Measurements from ENCODE around the gene OR2C1. TPM values are rescaled to one million over a fixed set of nuclear protein-coding genes. Genes with fewer than 3 reads are reported as not detected.

Gene OR2C1
- total RNA-seq, 1 donor from 2014 or later, result not detected

- peaks cover 19% of the 10 kb centered on the region for H3K27me3 Mint-ChIP-seq (ENCODE audit: low read depth)
- H3K36me3 Mint-ChIP-seq (ENCODE audit: low read depth), result no peaks in the 10 kb centered on the region
- no peak overlapping the region for H3K27ac Mint-ChIP-seq (ENCODE audit: unreplicated experiment)
- TF ChIP-seq, protein P1, sequence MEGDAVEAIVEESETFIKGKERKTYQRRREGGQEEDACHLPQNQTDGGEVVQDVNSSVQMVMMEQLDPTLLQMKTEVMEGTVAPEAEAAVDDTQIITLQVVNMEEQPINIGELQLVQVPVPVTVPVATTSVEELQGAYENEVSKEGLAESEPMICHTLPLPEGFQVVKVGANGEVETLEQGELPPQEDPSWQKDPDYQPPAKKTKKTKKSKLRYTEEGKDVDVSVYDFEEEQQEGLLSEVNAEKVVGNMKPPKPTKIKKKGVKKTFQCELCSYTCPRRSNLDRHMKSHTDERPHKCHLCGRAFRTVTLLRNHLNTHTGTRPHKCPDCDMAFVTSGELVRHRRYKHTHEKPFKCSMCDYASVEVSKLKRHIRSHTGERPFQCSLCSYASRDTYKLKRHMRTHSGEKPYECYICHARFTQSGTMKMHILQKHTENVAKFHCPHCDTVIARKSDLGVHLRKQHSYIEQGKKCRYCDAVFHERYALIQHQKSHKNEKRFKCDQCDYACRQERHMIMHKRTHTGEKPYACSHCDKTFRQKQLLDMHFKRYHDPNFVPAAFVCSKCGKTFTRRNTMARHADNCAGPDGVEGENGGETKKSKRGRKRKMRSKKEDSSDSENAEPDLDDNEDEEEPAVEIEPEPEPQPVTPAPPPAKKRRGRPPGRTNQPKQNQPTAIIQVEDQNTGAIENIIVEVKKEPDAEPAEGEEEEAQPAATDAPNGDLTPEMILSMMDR (IDR thresholded peaks at IDR 0.05), result no peak
- no peak overlapping the region for H3K4me3 Mint-ChIP-seq (ENCODE audit: unreplicated experiment)
- DNase-seq (ENCODE audit: low spot score), result no peak
- no peaks in the 10 kb centered on the region for H3K4me1 Mint-ChIP-seq (ENCODE audit: low read depth)
- H3K9me3 Mint-ChIP-seq (ENCODE audit: low read depth), result no peaks in the 10 kb centered on the region
Observed at GRCh38 chr16:3348547-3349167, 7.0 kb upstream of the OR2C1 start.

DNA sequence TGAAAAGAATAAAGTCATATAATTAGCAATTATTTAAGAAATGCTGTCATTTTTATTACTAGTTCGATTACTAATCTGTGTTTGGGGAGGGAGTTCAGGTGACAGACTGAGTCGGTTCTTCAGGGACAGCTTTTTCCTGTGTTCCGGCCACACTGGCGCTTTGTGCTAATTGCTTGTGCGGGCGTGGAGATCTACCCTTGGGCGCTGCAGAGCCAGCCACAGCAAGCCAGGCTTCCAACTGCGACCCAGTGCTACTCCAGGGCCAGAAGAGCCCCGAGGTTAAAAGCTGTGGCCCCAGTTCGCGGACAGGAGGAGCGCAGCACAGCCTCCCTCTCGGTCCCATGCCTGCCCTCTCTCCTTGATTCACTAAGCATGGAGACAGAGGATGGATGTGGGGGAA, 6.5 kb upstream of the OR2C1 start:
- Mint-ChIP-seq H3K4me3 (ENCODE audit: unreplicated experiment) (no peak overlapping the region), H3K27ac (ENCODE audit: unreplicated experiment) (no peak overlapping the region), H3K4me1 (ENCODE audit: low read depth) (no peaks in the 10 kb centered on the region), H3K27me3 (ENCODE audit: low read depth) (peaks cover 20% of the 10 kb centered on the region), H3K9me3 (ENCODE audit: low read depth) (no peaks in the 10 kb centered on the region), H3K36me3 (ENCODE audit: low read depth) (no peaks in the 10 kb centered on the region)
- no peak for DNase-seq (ENCODE audit: low spot score)
- TF ChIP-seq, protein P1 (IDR thresholded peaks at IDR 0.05), result no peak

GRCh38 chr16:3356118-3356517, 429 bp downstream of the OR2C1 start:
- Mint-ChIP-seq H3K4me1 (ENCODE audit: low read depth) (no peaks in the 10 kb centered on the region), H3K36me3 (ENCODE audit: low read depth) (peaks cover 1% of the 10 kb centered on the region), H3K4me3 (ENCODE audit: unreplicated experiment) (no peak overlapping the region), H3K9me3 (ENCODE audit: low read depth) (peaks cover 11% of the 10 kb centered on the region), H3K27me3 (ENCODE audit: low read depth) (peaks cover 25% of the 10 kb centered on the region), H3K27ac (ENCODE audit: unreplicated experiment) (no peak overlapping the region)
- TF ChIP-seq, protein P1 (IDR thresholded peaks at IDR 0.05), result no peak
- DNase-seq (ENCODE audit: low spot score), result no peak

DNA sequence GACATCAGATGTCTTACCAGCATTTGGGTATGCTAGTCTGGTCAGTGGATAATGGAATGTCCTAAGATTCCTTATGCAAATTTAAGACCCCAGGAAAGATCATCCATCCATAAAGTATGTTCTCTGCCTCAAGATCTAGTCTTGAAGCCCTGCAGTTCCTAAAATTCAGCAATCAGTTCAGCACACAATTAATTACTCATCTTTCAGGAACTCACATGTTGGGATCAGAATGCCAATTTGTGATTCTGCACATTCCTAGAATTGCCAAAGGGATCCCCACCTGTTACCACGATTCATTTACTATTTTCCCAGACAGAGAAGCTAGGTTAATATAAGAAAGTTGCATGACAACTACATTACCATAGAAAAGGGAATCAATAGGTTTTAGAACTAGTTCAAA, 3.2 kb downstream of the OR2C1 start:
- H3K36me3 Mint-ChIP-seq (ENCODE audit: low read depth), result peaks cover 1% of the 10 kb centered on the region
- TF ChIP-seq, protein P1 (IDR thresholded peaks at IDR 0.05), result no peak
- no peak overlapping the region for H3K4me3 Mint-ChIP-seq (ENCODE audit: unreplicated experiment)
- DNase-seq (ENCODE audit: low spot score), result no peak
- H3K27ac Mint-ChIP-seq (ENCODE audit: unreplicated experiment), result no peak overlapping the region
- H3K9me3 Mint-ChIP-seq (ENCODE audit: low read depth), result peaks cover 14% of the 10 kb centered on the region
- peaks cover 20% of the 10 kb centered on the region for H3K27me3 Mint-ChIP-seq (ENCODE audit: low read depth)
- no peaks in the 10 kb centered on the region for H3K4me1 Mint-ChIP-seq (ENCODE audit: low read depth)

DNA sequence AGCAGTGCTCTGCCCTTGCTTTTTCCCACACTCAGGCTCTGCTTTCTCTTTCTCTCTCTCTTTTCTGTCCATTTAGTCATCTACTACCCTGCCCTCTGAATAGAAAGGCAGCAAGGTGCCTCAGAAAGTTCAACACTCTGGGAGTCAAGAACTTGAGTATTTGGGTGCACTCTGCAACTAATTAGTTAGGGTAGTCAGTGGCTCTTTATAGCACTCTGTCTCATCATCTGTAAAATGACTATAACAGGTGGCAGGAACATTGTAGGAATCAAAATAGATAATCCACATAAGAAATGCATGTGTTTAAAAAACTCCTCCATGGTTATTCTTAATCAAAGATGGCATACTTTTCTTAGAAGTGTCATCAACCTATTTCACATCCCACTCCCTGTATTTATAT, 7.2 kb downstream of the OR2C1 start:
- Mint-ChIP-seq H3K4me1 (ENCODE audit: low read depth) (no peaks in the 10 kb centered on the region), H3K9me3 (ENCODE audit: low read depth) (peaks cover 15% of the 10 kb centered on the region), H3K27ac (ENCODE audit: unreplicated experiment) (no peak overlapping the region), H3K27me3 (ENCODE audit: low read depth) (peaks cover 12% of the 10 kb centered on the region), H3K4me3 (ENCODE audit: unreplicated experiment) (no peak overlapping the region), H3K36me3 (ENCODE audit: low read depth) (no peaks in the 10 kb centered on the region)
- TF ChIP-seq, protein P1 (IDR thresholded peaks at IDR 0.05), result no peak
- no peak for DNase-seq (ENCODE audit: low spot score)

Data from chondrocyte (in vitro differentiated cells).